H9 (cell line): ENCODE measurements around the gene PTK6. TPM values are rescaled to one million over a fixed set of nuclear protein-coding genes. Genes with fewer than 3 reads are reported as not detected.

Experiments used
- DNase-seq: peaks from one replicate; pipeline ENCODE4 v3.0.0-alpha.2; 2017
- H2AFZ ChIP-seq: one replicate; pipeline ENCODE4 v1.6.1; 2013; ENCODE audit warnings: mild to moderate bottlenecking, low read length, control low read depth, moderate library complexity
- H2AK5ac ChIP-seq: 2 replicates; pipeline ENCODE4 v1.6.1; 2013; ENCODE audit warnings: low read length, control low read depth, mixed read lengths; ENCODE audit not compliant: insufficient read length
- H2BK120ac ChIP-seq: one replicate; pipeline ENCODE4 v1.6.1; 2013; ENCODE audit warnings: low read depth, mild to moderate bottlenecking, low read length, control low read depth, inconsistent platforms; ENCODE audit not compliant: poor library complexity, severe bottlenecking
- H2BK12ac ChIP-seq: 2 replicates; pipeline ENCODE4 v1.6.1; 2013; ENCODE audit warnings: low read length, control low read depth, mixed read lengths, low read depth; ENCODE audit not compliant: insufficient read length
- H2BK15ac ChIP-seq: 2 replicates; pipeline ENCODE4 v1.6.1; 2013; ENCODE audit warnings: low read depth, low read length, control low read depth
- H2BK20ac ChIP-seq: one replicate; pipeline ENCODE4 v1.6.1; 2013; ENCODE audit warnings: low read depth, mild to moderate bottlenecking, low read length, control low read depth, inconsistent platforms; ENCODE audit not compliant: poor library complexity, severe bottlenecking
- H2BK5ac ChIP-seq: 2 replicates; pipeline ENCODE4 v1.6.1; 2013; ENCODE audit warnings: low read length, control low read depth, mixed read lengths; ENCODE audit not compliant: insufficient read length
- H3K14ac ChIP-seq: 2 replicates; pipeline ENCODE4 v1.6.1; 2013; ENCODE audit warnings: low read length, control low read depth; ENCODE audit not compliant: insufficient read depth
- H3K18ac ChIP-seq: 2 replicates; pipeline ENCODE4 v1.6.1; 2013; ENCODE audit warnings: low read depth, mild to moderate bottlenecking, mixed read lengths, low read length, control low read depth; ENCODE audit not compliant: insufficient read length
- H3K23ac ChIP-seq: 2 replicates; pipeline ENCODE4 v1.6.1; 2013; ENCODE audit warnings: low read length, control low read depth, mixed read lengths, low read depth; ENCODE audit not compliant: insufficient read length
- H3K23me2 ChIP-seq: 2 replicates; pipeline ENCODE4 v1.6.1; 2013; ENCODE audit warnings: low read depth, mild to moderate bottlenecking, mixed read lengths, low read length, control low read depth; ENCODE audit not compliant: insufficient read length, poor library complexity, severe bottlenecking
- H3K27ac ChIP-seq: 2 replicates; pipeline ENCODE4 v1.5.1; 2013; ENCODE audit warnings: low read length, control low read depth, mixed read lengths, low read depth; ENCODE audit not compliant: insufficient read length
- H3K27me3 ChIP-seq: 2 replicates; pipeline ENCODE4 v1.6.1; 2013; ENCODE audit warnings: low read length, control low read depth, inconsistent platforms; ENCODE audit not compliant: insufficient read depth
- H3K4ac ChIP-seq: 2 replicates; pipeline ENCODE4 v1.6.1; 2013; ENCODE audit warnings: low read depth, mild to moderate bottlenecking, control low read depth, inconsistent platforms, low read length, moderate library complexity
- H3K4me1 ChIP-seq: 2 replicates; pipeline ENCODE4 v1.6.1; 2013; ENCODE audit warnings: low read length, control low read depth, inconsistent platforms; ENCODE audit not compliant: insufficient read depth
- H3K4me2 ChIP-seq: 2 replicates; pipeline ENCODE4 v1.6.1; 2013; ENCODE audit warnings: low read length, control low read depth, mixed read lengths; ENCODE audit not compliant: insufficient read length, insufficient read depth
- H3K56ac ChIP-seq: 2 replicates; pipeline ENCODE4 v1.6.1; 2013; ENCODE audit warnings: low read depth, mild to moderate bottlenecking, mixed read lengths, low read length, control low read depth; ENCODE audit not compliant: insufficient read length
- H3K79me1 ChIP-seq: 2 replicates; pipeline ENCODE4 v1.6.1; 2013; ENCODE audit warnings: low read depth, mild to moderate bottlenecking, moderate library complexity, low read length, control low read depth, inconsistent platforms; ENCODE audit not compliant: insufficient read depth, poor library complexity, severe bottlenecking
- H3K79me2 ChIP-seq: 2 replicates; pipeline ENCODE4 v1.6.1; 2013; ENCODE audit warnings: low read length, control low read depth, inconsistent platforms; ENCODE audit not compliant: insufficient read depth
- H3K9ac ChIP-seq: 2 replicates; pipeline ENCODE4 v1.6.1; 2013; ENCODE audit warnings: low read length, control low read depth, mixed read lengths; ENCODE audit not compliant: insufficient read length; ENCODE audit errors: extremely low read depth
- H3K9me3 ChIP-seq: one replicate; pipeline ENCODE4 v1.6.1; 2013; ENCODE audit warnings: low read depth, low read length, inconsistent platforms; ENCODE audit not compliant: control insufficient read depth
- H3T11ph ChIP-seq: one replicate; pipeline ENCODE4 v1.6.1; 2013; ENCODE audit warnings: mild to moderate bottlenecking, low read length, control low read depth, inconsistent platforms
- H4K20me1 ChIP-seq: one replicate; pipeline ENCODE4 v1.6.1; 2013; ENCODE audit not compliant: control insufficient read depth, insufficient read length, insufficient read depth
- H4K5ac ChIP-seq: 2 replicates; pipeline ENCODE4 v1.6.1; 2013; ENCODE audit warnings: low read depth, mild to moderate bottlenecking, mixed read lengths, low read length, control low read depth; ENCODE audit not compliant: insufficient read length
- H4K8ac ChIP-seq: replicated peaks from 2 replicates; pipeline ENCODE4 v1.6.1; 2013; ENCODE audit warnings: low read length, control low read depth, mixed read lengths, low read depth; ENCODE audit not compliant: insufficient read length
- H4K91ac ChIP-seq: 2 replicates; pipeline ENCODE4 v1.6.1; 2013; ENCODE audit warnings: low read depth, mild to moderate bottlenecking, moderate library complexity, mixed read lengths, low read length, control low read depth; ENCODE audit not compliant: insufficient read length
- H3K27ac Mint-ChIP-seq, 3 experiments: 2 replicates in 2 of 3; 3 replicates in 1 of 3; pipeline ENCODE4 v1.8.0; 2020 to 2021; ENCODE audit warnings: mixed read lengths in 3 of 3, mild to moderate bottlenecking in 1 of 3, moderate library complexity in 1 of 3
- H3K27me3 Mint-ChIP-seq: 2 replicates; pipeline ENCODE4 v1.8.0; 2021; ENCODE audit warnings: low read depth, mild to moderate bottlenecking, moderate library complexity, mixed read lengths
- H3K36me3 Mint-ChIP-seq, 3 experiments: 2 replicates in 2 of 3; 3 replicates in 1 of 3; pipeline ENCODE4 v1.8.0; 2020 to 2021; ENCODE audit warnings: low read depth in 3 of 3, mixed read lengths in 3 of 3; ENCODE audit not compliant: insufficient read depth in 1 of 3
- H3K4me1 Mint-ChIP-seq, 2 experiments: 2 replicates each; pipeline ENCODE4 v1.8.0; 2020; ENCODE audit warnings: mixed read lengths in 2 of 2
- H3K4me3 Mint-ChIP-seq, 2 experiments: 2 replicates in 1 of 2; 3 replicates in 1 of 2; pipeline ENCODE4 v1.8.0; 2020 to 2021; ENCODE audit warnings: mild to moderate bottlenecking in 2 of 2, mixed read lengths in 2 of 2, moderate library complexity in 1 of 2
- H3K9me3 Mint-ChIP-seq, 2 experiments: 2 replicates in 1 of 2; 3 replicates in 1 of 2; pipeline ENCODE4 v1.8.0; 2020; ENCODE audit warnings: mild to moderate bottlenecking in 2 of 2, mixed read lengths in 2 of 2, moderate library complexity in 1 of 2
- WGBS: extraction: QIAGEN DNeasy Blood & Tissue Kit; methylation state at CpG from one replicate; pipeline ENCODE4 v1.1.7; 2013; ENCODE audit warnings: missing lambda C conversion rate, low lambda C conversion rate, mixed read lengths; ENCODE audit not compliant: insufficient read length; ENCODE audit errors: extremely low coverage; 5-methylcytosine and 5-hydroxymethylcytosine counted together
- long read RNA-seq: library from polyadenylated mRNA; unstranded; transcript quantifications from one replicate; pipeline ENCODE4 v2.0.0, GENCODE V29; 2020
- total RNA-seq: library from RNA; stranded (reverse); gene quantifications from 2 replicates; pipeline ENCODE4 v1.2.1, GENCODE V29; 2021
- TF ChIP-seq, protein P1 (sequence below): fragments of 200-600 bp; sonication (generic); conservative IDR thresholded peaks from 3 replicates; pipeline ENCODE4 v1.8.0; 2021; ENCODE audit warnings: antibody characterized with exemption, mild to moderate bottlenecking

The PTK6 gene
- 0.44 and 0.46 TPM in 2 replicates for total RNA-seq
- long read RNA-seq, partial matches to known transcripts = 0 of 1 reads
- long read RNA-seq, other reads (novel, unspliced or antisense) = 1 of 1 reads

DNA sequence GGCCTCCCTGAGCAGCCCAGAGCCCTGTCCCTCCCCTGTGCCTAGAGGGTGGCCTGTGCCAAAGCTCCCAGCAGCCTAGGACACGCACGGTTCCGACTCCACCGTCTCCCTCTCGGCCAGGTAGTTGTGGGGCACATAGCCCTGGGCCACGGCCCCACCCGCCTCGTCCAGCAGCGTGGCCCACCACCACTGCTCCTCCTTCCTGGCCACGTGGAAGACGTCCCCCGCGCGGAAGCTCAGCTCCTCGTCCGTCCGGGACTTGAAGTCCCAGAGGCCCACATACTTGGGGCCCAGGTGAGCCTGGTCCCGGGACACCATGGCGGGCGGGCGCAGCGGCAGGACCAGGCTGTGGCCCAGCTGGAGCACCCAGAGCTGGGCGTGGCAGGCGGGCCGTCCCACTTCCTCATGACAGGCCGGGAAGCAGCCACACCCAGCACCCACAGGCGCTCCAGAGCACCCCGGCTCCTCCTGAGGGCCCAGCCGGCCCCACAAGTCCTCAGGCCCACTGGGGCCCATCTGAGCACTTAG, at the start of gene PTK6:
Gene PTK6 (minus strand): TSS at position 380 of the 528 bp plus-strand sequence. CDS start 62 bp downstream, at position 318.
- H2AK5ac ChIP-seq = no peak within 1 kb of the TSS

More for the DNA sequence above, at the start of gene PTK6:
- no peaks in the 10 kb centered on the region for H3K23me2 ChIP-seq
- no peaks in the 10 kb centered on the region for H3K27me3 ChIP-seq
- Mint-ChIP-seq H3K4me3 (peak within 1 kb of the TSS; percentile 49 to 55; a peak in 3 of 5 replicates), H3K9me3 (no peaks in the 10 kb centered on the region), H3K27me3 (no peaks in the 10 kb centered on the region), H3K4me1 (peaks cover 3 to 8% of the 10 kb centered on the region in 2 experiments; a peak in 3 of 4 replicates), H3K27ac (peak within 1 kb of the TSS in 2 of 3 experiments; percentile 49 to 61; a peak in 3 of 7 replicates), H3K36me3 (no peaks in the 10 kb centered on the region)
- H3K79me1 ChIP-seq = no peaks in the 10 kb centered on the region
- no peak within 1 kb of the TSS for H4K5ac ChIP-seq
- H3K4me1 ChIP-seq = no peaks in the 10 kb centered on the region
- H3K56ac ChIP-seq = no peak within 1 kb of the TSS
- H2BK15ac ChIP-seq = no peak within 1 kb of the TSS
- no peak within 1 kb of the TSS for H3K27ac ChIP-seq
- no peak within 1 kb of the TSS for H4K8ac ChIP-seq
- DNase-seq = no peak
- no peak within 1 kb of the TSS for H4K91ac ChIP-seq
- H3K18ac ChIP-seq = no peak within 1 kb of the TSS
- no peak within 1 kb of the TSS for H2BK5ac ChIP-seq
- H3T11ph ChIP-seq = no peak within 1 kb of the TSS
- no peak within 1 kb of the TSS for H3K4ac ChIP-seq
- no peaks in the 10 kb centered on the region for H3K79me2 ChIP-seq
- H2BK20ac ChIP-seq = no peak within 1 kb of the TSS
- H3K23ac ChIP-seq = no peak within 1 kb of the TSS
- H3K4me2 ChIP-seq = peak within 1 kb of the TSS; percentile 9
- H4K20me1 ChIP-seq = peaks cover 2% of the 10 kb centered on the region
- no peak within 1 kb of the TSS for H3K14ac ChIP-seq
- no peak within 1 kb of the TSS for H2BK120ac ChIP-seq
- H2BK12ac ChIP-seq = no peak within 1 kb of the TSS
- TF ChIP-seq, protein P1, sequence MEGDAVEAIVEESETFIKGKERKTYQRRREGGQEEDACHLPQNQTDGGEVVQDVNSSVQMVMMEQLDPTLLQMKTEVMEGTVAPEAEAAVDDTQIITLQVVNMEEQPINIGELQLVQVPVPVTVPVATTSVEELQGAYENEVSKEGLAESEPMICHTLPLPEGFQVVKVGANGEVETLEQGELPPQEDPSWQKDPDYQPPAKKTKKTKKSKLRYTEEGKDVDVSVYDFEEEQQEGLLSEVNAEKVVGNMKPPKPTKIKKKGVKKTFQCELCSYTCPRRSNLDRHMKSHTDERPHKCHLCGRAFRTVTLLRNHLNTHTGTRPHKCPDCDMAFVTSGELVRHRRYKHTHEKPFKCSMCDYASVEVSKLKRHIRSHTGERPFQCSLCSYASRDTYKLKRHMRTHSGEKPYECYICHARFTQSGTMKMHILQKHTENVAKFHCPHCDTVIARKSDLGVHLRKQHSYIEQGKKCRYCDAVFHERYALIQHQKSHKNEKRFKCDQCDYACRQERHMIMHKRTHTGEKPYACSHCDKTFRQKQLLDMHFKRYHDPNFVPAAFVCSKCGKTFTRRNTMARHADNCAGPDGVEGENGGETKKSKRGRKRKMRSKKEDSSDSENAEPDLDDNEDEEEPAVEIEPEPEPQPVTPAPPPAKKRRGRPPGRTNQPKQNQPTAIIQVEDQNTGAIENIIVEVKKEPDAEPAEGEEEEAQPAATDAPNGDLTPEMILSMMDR = no peak
- H3K9ac ChIP-seq = no peak within 1 kb of the TSS
- WGBS = no CpG with 5 or more reads among the region's 29 CpGs
- H2AFZ ChIP-seq = no peak within 1 kb of the TSS
- H3K9me3 ChIP-seq = no peaks in the 10 kb centered on the region
